22Rv1 (cell line): ENCODE measurements around the gene PCAT6.

Experiments
- CTCF ChIP-seq: fragments of 450-650 bp; IDR thresholded peaks from 2 replicates; pipeline ENCODE4 v1.5.1; 2017; ENCODE audit warnings: mild to moderate bottlenecking
- ZFX ChIP-seq: fragments of 450-650 bp; IDR thresholded peaks from 2 replicates; pipeline ENCODE4 v1.6.1; 2017; ENCODE audit warnings: antibody characterized with exemption, borderline replicate concordance

DNA sequence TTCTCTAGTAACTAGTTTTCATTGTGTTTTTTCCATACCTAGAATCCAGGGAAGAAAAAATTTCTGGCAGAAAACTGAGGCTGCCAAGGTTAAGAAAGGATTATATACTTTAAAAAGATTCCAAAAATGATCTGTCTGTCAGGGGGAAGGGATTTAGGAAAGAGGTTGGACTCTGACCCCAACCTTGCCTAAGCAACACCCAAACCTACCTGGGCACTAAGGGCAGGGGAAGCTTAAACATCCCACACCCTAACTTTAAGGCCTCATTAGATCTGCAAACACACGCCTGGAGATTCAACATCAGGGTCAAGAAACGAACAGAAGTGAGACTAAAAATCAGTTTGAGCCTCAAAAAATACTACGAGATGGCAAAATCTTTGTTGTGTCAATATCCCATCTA lies 22.0 kb upstream of the PCAT6 start:
- no peak for TF ChIP-seq CTCF
- TF ChIP-seq ZFX: no peak
